Activated CD4-positive, alpha-beta T cell treated with anti-CD3 and anti-CD28 coated beads, Interleukin-2, amount 10 ng/mL, durations not matched to agents 24 days and 14 days (primary cell): ENCODE results near the gene CCNI. TPM values are rescaled to one million over a fixed set of nuclear protein-coding genes. Genes with fewer than 3 reads are reported as not detected.
"Not testable (repeated sequence)": the region's sequence is repeated elsewhere in the genome, so short reads cannot be mapped to it uniquely, and the experiment has no call there.

Experiments
- DNase-seq: peaks from one replicate; pipeline ENCODE4 v3.0.0; 2022
- H3K27ac Mint-ChIP-seq: one replicate; pipeline ENCODE4 v1.8.0; 2022; ENCODE audit warnings: mild to moderate bottlenecking, mixed read lengths
- H3K27me3 Mint-ChIP-seq: one replicate; pipeline ENCODE4 v1.8.0; 2022; ENCODE audit warnings: mixed read lengths
- H3K36me3 Mint-ChIP-seq: one replicate; pipeline ENCODE4 v1.8.0; 2022; ENCODE audit warnings: low read depth, mild to moderate bottlenecking, mixed read lengths
- H3K4me1 Mint-ChIP-seq: one replicate; pipeline ENCODE4 v1.8.0; 2021; ENCODE audit warnings: mixed read lengths
- H3K4me3 Mint-ChIP-seq: one replicate; pipeline ENCODE4 v1.8.0; 2022; ENCODE audit warnings: mild to moderate bottlenecking, moderate library complexity, mixed read lengths
- H3K9me3 Mint-ChIP-seq: one replicate; pipeline ENCODE4 v1.8.0; 2021; ENCODE audit warnings: mixed read lengths
- intact Hi-C: fragments of 100-400 bp; cut with micrococcal nuclease; formaldehyde crosslinking; loops from one replicate; pipeline ENCODE4 v1.15.1; 2023
- total RNA-seq: library from RNA; stranded (reverse); gene quantifications from 2 replicates; pipeline ENCODE4 v1.2.3, GENCODE V29; 2022

CCNI gene
- total RNA-seq, 1 donor from 2014 or later, result 214 TPM

GRCh38 chr4:77043507-77044136 is 32.2 kb downstream of the CCNI start:
- Mint-ChIP-seq H3K27ac (no peak overlapping the region), H3K4me3 (no peak overlapping the region), H3K9me3 (no peaks in the 10 kb centered on the region), H3K36me3 (peaks cover 28% of the 10 kb centered on the region), H3K27me3 (no peaks in the 10 kb centered on the region), H3K4me1 (peaks cover 2% of the 10 kb centered on the region)
- peak; percentile 51 for DNase-seq
- intact Hi-C loops, result loop anchor here (2.0 kb wide), 2 partner anchors 15 to 533 kb away; no protein-coding TSS in a partner anchor

GRCh38 chr4:77040854-77041725 is 34.7 kb downstream of the CCNI start:
- Mint-ChIP-seq H3K4me3 (no peak overlapping the region), H3K36me3 (peaks cover 16% of the 10 kb centered on the region), H3K4me1 (peaks cover 2% of the 10 kb centered on the region), H3K9me3 (no peaks in the 10 kb centered on the region), H3K27ac (no peak overlapping the region), H3K27me3 (peaks cover 2% of the 10 kb centered on the region)
- no peak for DNase-seq
- intact Hi-C loops, result no loop called here

GRCh38 chr4:77040270-77040669 is 35.5 kb downstream of the CCNI start:
- Mint-ChIP-seq H3K4me3 (no peak overlapping the region), H3K36me3 (peaks cover 16% of the 10 kb centered on the region), H3K4me1 (peaks cover 2% of the 10 kb centered on the region), H3K27me3 (peaks cover 2% of the 10 kb centered on the region), H3K27ac (no peak overlapping the region), H3K9me3 (no peaks in the 10 kb centered on the region)
- intact Hi-C loops, result no loop called here
- DNase-seq, result no peak

GRCh38 chr4:77039796-77040195 is 36.0 kb downstream of the CCNI start:
- Mint-ChIP-seq H3K36me3 (peaks cover 16% of the 10 kb centered on the region), H3K27ac (no peak overlapping the region), H3K4me3 (no peak overlapping the region), H3K4me1 (peaks cover 2% of the 10 kb centered on the region), H3K9me3 (no peaks in the 10 kb centered on the region), H3K27me3 (peaks cover 2% of the 10 kb centered on the region)
- no peak for DNase-seq
- intact Hi-C loops, result no loop called here

GRCh38 chr4:77037736-77038135 is 38.1 kb downstream of the CCNI start:
- intact Hi-C loops, result no loop called here
- H3K4me1 Mint-ChIP-seq, result no peaks in the 10 kb centered on the region

GRCh38 chr4:77037168-77037567 is 38.6 kb downstream of the CCNI start:
- H3K4me3 Mint-ChIP-seq, H3K27me3 Mint-ChIP-seq, H3K27ac Mint-ChIP-seq, H3K4me1 Mint-ChIP-seq, H3K9me3 Mint-ChIP-seq, DNase-seq, intact Hi-C loops: not testable (repeated sequence)
- peaks cover 19% of the 10 kb centered on the region for H3K36me3 Mint-ChIP-seq

More at GRCh38 chr4:77037736-77038135, 38.1 kb downstream of the CCNI start:
- DNase-seq, result no peak
- H3K36me3 Mint-ChIP-seq, result peaks cover 18% of the 10 kb centered on the region
- no peak overlapping the region for H3K4me3 Mint-ChIP-seq
- peaks cover 7% of the 10 kb centered on the region for H3K27me3 Mint-ChIP-seq
- no peaks in the 10 kb centered on the region for H3K9me3 Mint-ChIP-seq
- H3K27ac Mint-ChIP-seq, result no peak overlapping the region

GRCh38 chr4:77036206-77036605 is 39.6 kb downstream of the CCNI start:
- Mint-ChIP-seq H3K4me1 (peaks cover 13% of the 10 kb centered on the region), H3K9me3 (no peaks in the 10 kb centered on the region), H3K27me3 (peaks cover 7% of the 10 kb centered on the region), H3K36me3 (peaks cover 26% of the 10 kb centered on the region), H3K27ac (no peak overlapping the region), H3K4me3 (no peak overlapping the region)
- intact Hi-C loops, result no loop called here
- DNase-seq, result no peak

GRCh38 chr4:77035153-77035552 is 40.6 kb downstream of the CCNI start:
- Mint-ChIP-seq H3K36me3 (peaks cover 31% of the 10 kb centered on the region), H3K27me3 (peaks cover 7% of the 10 kb centered on the region), H3K4me3 (no peak overlapping the region), H3K4me1 (peaks cover 18% of the 10 kb centered on the region), H3K9me3 (no peaks in the 10 kb centered on the region), H3K27ac (no peak overlapping the region)
- intact Hi-C loops, result no loop called here
- DNase-seq, result no peak

- peak; percentile 75 for DNase-seq
- peaks cover 23% of the 10 kb centered on the region for H3K36me3 Mint-ChIP-seq
- H3K27me3 Mint-ChIP-seq, result peaks cover 8% of the 10 kb centered on the region
- no peak overlapping the region for H3K27ac Mint-ChIP-seq
- intact Hi-C loops, result loop anchor here (2.0 kb wide), 1 partner anchor 549 kb away; no protein-coding TSS in a partner anchor
- H3K9me3 Mint-ChIP-seq, result no peaks in the 10 kb centered on the region
- no peak overlapping the region for H3K4me3 Mint-ChIP-seq
- H3K4me1 Mint-ChIP-seq, result peaks cover 37% of the 10 kb centered on the region
Observed at GRCh38 chr4:77031544-77031943, 44.2 kb downstream of the CCNI start.

GRCh38 chr4:77029757-77030156 is 46.0 kb downstream of the CCNI start:
- not testable (repeated sequence) for DNase-seq, H3K27ac Mint-ChIP-seq, H3K4me3 Mint-ChIP-seq, H3K9me3 Mint-ChIP-seq, H3K27me3 Mint-ChIP-seq
- intact Hi-C loops, result loop anchor here (2.0 to 5.0 kb wide), 3 partner anchors 15 to 823 kb away; no protein-coding TSS in a partner anchor
- peaks cover 31% of the 10 kb centered on the region for H3K36me3 Mint-ChIP-seq
- peaks cover 49% of the 10 kb centered on the region for H3K4me1 Mint-ChIP-seq

- Mint-ChIP-seq H3K9me3 (no peaks in the 10 kb centered on the region), H3K27me3 (peaks cover 6% of the 10 kb centered on the region), H3K27ac (peak overlapping the region; percentile 85), H3K36me3 (peaks cover 34% of the 10 kb centered on the region), H3K4me3 (peak overlapping the region; percentile 39), H3K4me1 (peaks cover 49% of the 10 kb centered on the region)
- intact Hi-C loops, result loop anchor here (1.0 to 5.0 kb wide), 4 partner anchors 17 to 824 kb away; partner anchors contain the start of gene SEPTIN11
- no peak for DNase-seq
Observed at GRCh38 chr4:77028246-77028645, 47.5 kb downstream of the CCNI start.

GRCh38 chr4:77026322-77026704 is 49.5 kb downstream of the CCNI start:
- H3K4me3 Mint-ChIP-seq, result peak overlapping the region; percentile 51
- H3K9me3 Mint-ChIP-seq, result no peaks in the 10 kb centered on the region
- H3K27ac Mint-ChIP-seq, result peak overlapping the region; percentile 50
- peaks cover 6% of the 10 kb centered on the region for H3K27me3 Mint-ChIP-seq
- DNase-seq, result no peak
- intact Hi-C loops, result loop anchor here (1.0 to 5.0 kb wide), 5 partner anchors 50 to 826 kb away; no protein-coding TSS in a partner anchor
- H3K4me1 Mint-ChIP-seq, result peaks cover 37% of the 10 kb centered on the region
- H3K36me3 Mint-ChIP-seq, result peaks cover 31% of the 10 kb centered on the region

- Mint-ChIP-seq H3K4me3 (peak overlapping the region; percentile 51), H3K36me3 (peaks cover 32% of the 10 kb centered on the region), H3K4me1 (peaks cover 34% of the 10 kb centered on the region), H3K27me3 (peaks cover 6% of the 10 kb centered on the region), H3K27ac (peak overlapping the region; percentile 50), H3K9me3 (no peaks in the 10 kb centered on the region)
- intact Hi-C loops, result loop anchor here (1.0 to 5.0 kb wide), 5 partner anchors 51 to 827 kb away; no protein-coding TSS in a partner anchor
- DNase-seq, result peak; percentile 71
Observed at GRCh38 chr4:77025643-77026321, 50.0 kb downstream of the CCNI start.
